Measurements from ENCODE around the gene TRERF1. TPM values are rescaled to one million over a fixed set of nuclear protein-coding genes. Genes with fewer than 3 reads are reported as not detected.

TRERF1 gene
- total RNA-seq, 1 experiment from 2014 or later: 13.9 TPM

DNA sequence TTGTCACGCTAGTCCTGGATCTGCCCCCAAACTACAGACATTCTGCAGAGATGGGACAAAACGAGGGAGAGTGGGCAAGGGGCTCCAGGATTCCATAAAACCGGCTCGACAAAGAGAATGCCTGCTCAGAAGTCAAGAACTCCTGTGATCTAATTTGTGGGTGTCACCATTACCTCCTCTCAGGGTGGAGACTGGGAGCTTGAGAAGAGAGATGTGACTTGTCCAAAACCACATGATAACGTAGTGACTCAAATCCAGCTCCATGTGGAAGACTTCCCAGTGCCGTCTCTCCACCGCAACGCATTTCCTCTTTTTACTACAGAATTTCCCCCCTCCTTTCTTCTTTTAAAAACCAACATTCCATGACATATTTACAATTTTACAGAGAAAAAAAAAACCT, 44.3 kb downstream of the TRERF1 start:
- ChIA-PET POLR2A (ENCODE audit: unreplicated experiment) (interaction anchor here (0.5 kb wide), 2 partner anchors 94 to 652 kb away, joined by 3 read pairs; partner anchors contain the start of genes KLC4 and MRPL2), CTCF (no interaction called here)
- Histone ChIP-seq H3K27me3 (ENCODE audit: low read length) (no peaks in the 10 kb centered on the region), H3K36me3 (ENCODE audit: low read depth, low read length) (no peaks in the 10 kb centered on the region), H3K27ac (ENCODE audit: low read length) (peak overlapping the region; percentile 68), H4K20me1 (ENCODE audit: low read length) (no peaks in the 10 kb centered on the region), H3K4me1 (ENCODE audit: insufficient read depth, low read length) (peaks cover 49% of the 10 kb centered on the region), H3K4me2 (ENCODE audit: low read length) (peak overlapping the region; percentile 50), H3K4me3 (ENCODE audit: low read length) (peak overlapping the region; percentile 27; the same call in 1 of the 2 replicates), H3K79me2 (ENCODE audit: low read length) (peaks cover 76% of the 10 kb centered on the region), H3F3A (ENCODE audit: low read length, unreplicated experiment) (no peaks in the 10 kb centered on the region), H3K9me3 (ENCODE audit: low read length) (no peaks in the 10 kb centered on the region), H2AFZ (ENCODE audit: low read length) (peak overlapping the region; percentile 59), H3K9ac (ENCODE audit: low read length) (peak overlapping the region; percentile 33), H3K9me2 (replicated peaks; ENCODE audit: low read length) (no peaks in the 10 kb centered on the region)
- peak; percentile 56 for ATAC-seq
- peak; percentile 78 for DNase-seq
- TF ChIP-seq EZH2phosphoT487 (IDR thresholded peaks at IDR 0.05; ENCODE audit: borderline replicate concordance, low read length) (no peak), CTCF (conservative IDR thresholded peaks at IDR 0.05; ENCODE audit: low read depth, low read length) (no peak), EZH2 (IDR thresholded peaks at IDR 0.05; ENCODE audit: low read length, unreplicated experiment) (no peak)
- intact Hi-C loops (cut with micrococcal nuclease): no loop called here
- no TSS peak for BruUV-seq (replicated peaks)

GRCh38 chr6:42406306-42407280, 45.1 kb downstream of the TRERF1 start:
- peak overlapping the region; percentile 50 for H3K4me2 ChIP-seq (ENCODE audit: low read length)
- no peaks in the 10 kb centered on the region for H3K9me2 ChIP-seq (replicated peaks; ENCODE audit: low read length)
- no peaks in the 10 kb centered on the region for H3F3A ChIP-seq (ENCODE audit: low read length, unreplicated experiment)
- H3K36me3 ChIP-seq (ENCODE audit: low read depth, low read length): no peaks in the 10 kb centered on the region
- CTCF ChIA-PET: no interaction called here
- H2AFZ ChIP-seq (ENCODE audit: low read length): no peak overlapping the region
- peaks cover 55% of the 10 kb centered on the region for H3K4me1 ChIP-seq (ENCODE audit: insufficient read depth, low read length)
- TF ChIP-seq EZH2 (IDR thresholded peaks at IDR 0.05; ENCODE audit: low read length, unreplicated experiment): no peak
- TF ChIP-seq EZH2phosphoT487 (IDR thresholded peaks at IDR 0.05; ENCODE audit: borderline replicate concordance, low read length): no peak
- TF ChIP-seq CTCF (conservative IDR thresholded peaks at IDR 0.05; ENCODE audit: low read depth, low read length): no peak
- no TSS peak for BruUV-seq (replicated peaks)
- DNase-seq (peak; percentile 28), ATAC-seq (no peak)
- POLR2A ChIA-PET (ENCODE audit: unreplicated experiment): interaction anchor here (0.5 to 0.7 kb wide), 3 partner anchors 68 to 93 kb away, joined by 3 to 7 read pairs (median 3); no protein-coding TSS in a partner anchor
- no peaks in the 10 kb centered on the region for H3K27me3 ChIP-seq (ENCODE audit: low read length)
- no peaks in the 10 kb centered on the region for H3K9me3 ChIP-seq (ENCODE audit: low read length)
- no peak overlapping the region for H3K4me3 ChIP-seq (ENCODE audit: low read length)
- H3K27ac ChIP-seq (ENCODE audit: low read length): peak overlapping the region; percentile 68
- H3K79me2 ChIP-seq (ENCODE audit: low read length): peaks cover 79% of the 10 kb centered on the region
- intact Hi-C loops (cut with micrococcal nuclease): no loop called here
- no peak overlapping the region for H3K9ac ChIP-seq (ENCODE audit: low read length)
- no peaks in the 10 kb centered on the region for H4K20me1 ChIP-seq (ENCODE audit: low read length)
